ENCODE results near the gene MRLN. TPM values are rescaled to one million over a fixed set of nuclear protein-coding genes. Genes with fewer than 3 reads are reported as not detected.

The MRLN gene
- total RNA-seq, 1 donor from 2014 or later, result not detected

GRCh38 chr10:59705931-59706330 is 47.3 kb downstream of the MRLN start:
- H3K27me3 Mint-ChIP-seq (ENCODE audit: unreplicated experiment), result no peaks in the 10 kb centered on the region
- H3K27ac Mint-ChIP-seq (ENCODE audit: unreplicated experiment), result no peak overlapping the region
- TF ChIP-seq, protein P1, sequence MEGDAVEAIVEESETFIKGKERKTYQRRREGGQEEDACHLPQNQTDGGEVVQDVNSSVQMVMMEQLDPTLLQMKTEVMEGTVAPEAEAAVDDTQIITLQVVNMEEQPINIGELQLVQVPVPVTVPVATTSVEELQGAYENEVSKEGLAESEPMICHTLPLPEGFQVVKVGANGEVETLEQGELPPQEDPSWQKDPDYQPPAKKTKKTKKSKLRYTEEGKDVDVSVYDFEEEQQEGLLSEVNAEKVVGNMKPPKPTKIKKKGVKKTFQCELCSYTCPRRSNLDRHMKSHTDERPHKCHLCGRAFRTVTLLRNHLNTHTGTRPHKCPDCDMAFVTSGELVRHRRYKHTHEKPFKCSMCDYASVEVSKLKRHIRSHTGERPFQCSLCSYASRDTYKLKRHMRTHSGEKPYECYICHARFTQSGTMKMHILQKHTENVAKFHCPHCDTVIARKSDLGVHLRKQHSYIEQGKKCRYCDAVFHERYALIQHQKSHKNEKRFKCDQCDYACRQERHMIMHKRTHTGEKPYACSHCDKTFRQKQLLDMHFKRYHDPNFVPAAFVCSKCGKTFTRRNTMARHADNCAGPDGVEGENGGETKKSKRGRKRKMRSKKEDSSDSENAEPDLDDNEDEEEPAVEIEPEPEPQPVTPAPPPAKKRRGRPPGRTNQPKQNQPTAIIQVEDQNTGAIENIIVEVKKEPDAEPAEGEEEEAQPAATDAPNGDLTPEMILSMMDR (IDR thresholded peaks at IDR 0.05; ENCODE audit: unreplicated experiment), result no peak
- H3K4me3 Mint-ChIP-seq (ENCODE audit: unreplicated experiment), result no peak overlapping the region
- H3K36me3 Mint-ChIP-seq (ENCODE audit: low read depth, unreplicated experiment), result no peaks in the 10 kb centered on the region
- no peaks in the 10 kb centered on the region for H3K9me3 Mint-ChIP-seq (ENCODE audit: unreplicated experiment)
- no peak for DNase-seq (ENCODE audit: low spot score)
- H3K4me1 Mint-ChIP-seq (ENCODE audit: unreplicated experiment), result peaks cover 10% of the 10 kb centered on the region

- Mint-ChIP-seq H3K36me3 (ENCODE audit: low read depth, unreplicated experiment) (no peaks in the 10 kb centered on the region), H3K27me3 (ENCODE audit: unreplicated experiment) (no peaks in the 10 kb centered on the region), H3K9me3 (ENCODE audit: unreplicated experiment) (no peaks in the 10 kb centered on the region), H3K4me1 (ENCODE audit: unreplicated experiment) (peaks cover 20% of the 10 kb centered on the region), H3K27ac (ENCODE audit: unreplicated experiment) (no peak overlapping the region), H3K4me3 (ENCODE audit: unreplicated experiment) (no peak overlapping the region)
- DNase-seq (ENCODE audit: low spot score), result no peak
- TF ChIP-seq, protein P1 (IDR thresholded peaks at IDR 0.05; ENCODE audit: unreplicated experiment), result no peak
These were observed 48.6 kb downstream of the MRLN start for GRCh38 chr10:59704630-59705029.

DNA sequence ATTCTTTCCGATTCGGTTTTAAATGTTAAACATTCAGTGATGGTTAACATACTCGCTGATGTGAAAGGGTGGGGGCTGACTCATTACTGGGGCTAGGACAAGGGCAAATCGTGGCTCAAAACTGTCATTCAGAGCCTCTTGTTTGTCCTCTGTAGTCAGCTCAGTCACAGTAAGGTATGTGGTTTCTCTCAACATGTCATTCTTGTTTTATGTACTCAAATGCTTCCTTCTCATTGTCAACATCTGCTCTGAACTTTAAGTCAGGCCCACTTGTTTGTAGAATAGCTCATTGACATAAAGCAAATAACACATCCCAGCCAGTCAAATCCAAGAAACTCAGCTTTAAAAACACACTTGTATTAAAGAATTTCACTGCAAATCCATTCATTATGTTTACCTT is 50.9 kb downstream of the MRLN start:
- no peak overlapping the region for H3K27ac Mint-ChIP-seq (ENCODE audit: unreplicated experiment)
- TF ChIP-seq, protein P1 (IDR thresholded peaks at IDR 0.05; ENCODE audit: unreplicated experiment), result no peak
- H3K4me1 Mint-ChIP-seq (ENCODE audit: unreplicated experiment), result peaks cover 22% of the 10 kb centered on the region
- H3K27me3 Mint-ChIP-seq (ENCODE audit: unreplicated experiment), result no peaks in the 10 kb centered on the region
- no peak overlapping the region for H3K4me3 Mint-ChIP-seq (ENCODE audit: unreplicated experiment)
- H3K9me3 Mint-ChIP-seq (ENCODE audit: unreplicated experiment), result no peaks in the 10 kb centered on the region
- no peaks in the 10 kb centered on the region for H3K36me3 Mint-ChIP-seq (ENCODE audit: low read depth, unreplicated experiment)
- DNase-seq (ENCODE audit: low spot score), result no peak

DNA sequence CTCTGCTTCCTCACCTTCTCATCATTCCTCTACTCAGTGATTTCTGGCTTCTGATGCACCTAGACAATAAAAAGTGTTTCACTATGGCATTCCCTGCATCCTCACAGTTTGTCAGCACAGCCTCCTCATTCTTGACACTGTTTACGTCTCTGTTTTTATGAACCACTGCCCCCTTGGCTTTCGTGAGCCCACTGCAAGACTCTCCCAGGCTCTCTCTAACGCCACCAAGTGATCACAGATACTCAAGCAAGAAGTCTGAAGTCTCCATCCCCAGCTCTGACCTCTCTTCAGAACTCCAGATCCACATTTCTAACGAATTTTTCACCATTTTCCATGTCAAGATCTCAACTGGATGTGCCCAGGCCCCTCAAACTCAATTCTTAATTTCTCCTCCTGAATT is 52.5 kb downstream of the MRLN start:
- Mint-ChIP-seq H3K27me3 (ENCODE audit: unreplicated experiment) (no peaks in the 10 kb centered on the region), H3K4me1 (ENCODE audit: unreplicated experiment) (peaks cover 15% of the 10 kb centered on the region), H3K9me3 (ENCODE audit: unreplicated experiment) (no peaks in the 10 kb centered on the region), H3K36me3 (ENCODE audit: low read depth, unreplicated experiment) (no peaks in the 10 kb centered on the region), H3K4me3 (ENCODE audit: unreplicated experiment) (no peak overlapping the region), H3K27ac (ENCODE audit: unreplicated experiment) (no peak overlapping the region)
- TF ChIP-seq, protein P1 (IDR thresholded peaks at IDR 0.05; ENCODE audit: unreplicated experiment), result no peak
- DNase-seq (ENCODE audit: low spot score), result no peak

GRCh38 chr10:59698326-59698725 is 54.9 kb downstream of the MRLN start:
- no peaks in the 10 kb centered on the region for H3K27me3 Mint-ChIP-seq (ENCODE audit: unreplicated experiment)
- H3K36me3 Mint-ChIP-seq (ENCODE audit: low read depth, unreplicated experiment), result no peaks in the 10 kb centered on the region
- H3K4me3 Mint-ChIP-seq (ENCODE audit: unreplicated experiment), result no peak overlapping the region
- H3K4me1 Mint-ChIP-seq (ENCODE audit: unreplicated experiment), result peaks cover 15% of the 10 kb centered on the region
- TF ChIP-seq, protein P1 (IDR thresholded peaks at IDR 0.05; ENCODE audit: unreplicated experiment), result no peak
- no peak overlapping the region for H3K27ac Mint-ChIP-seq (ENCODE audit: unreplicated experiment)
- no peak for DNase-seq (ENCODE audit: low spot score)
- no peaks in the 10 kb centered on the region for H3K9me3 Mint-ChIP-seq (ENCODE audit: unreplicated experiment)
